HEK293 (cell line): ENCODE results near the gene CEACAM19.

Experiments used
- GLIS1 ChIP-seq: fragments of 450-650 bp; formaldehyde crosslinking; IDR thresholded peaks from 2 replicates; pipeline ENCODE4 v1.5.1; 2016; ENCODE audit warnings: missing biosample characterization, missing genetic modification characterization
- KLF16 ChIP-seq: fragments of 450-650 bp; formaldehyde crosslinking; IDR thresholded peaks from 2 replicates; pipeline ENCODE4 v1.5.1; 2017; ENCODE audit warnings: missing biosample characterization, missing genetic modification characterization
- MEIS1 ChIP-seq: sonication (generic); formaldehyde crosslinking; IDR thresholded peaks from 2 replicates; pipeline ENCODE4 v1.8.1; 2022; ENCODE audit warnings: missing genetic modification reagents, mild to moderate bottlenecking, borderline replicate concordance
- ZNF121 ChIP-seq: fragments of 450-650 bp; formaldehyde crosslinking; IDR thresholded peaks from 2 replicates; pipeline ENCODE4 v1.5.1; 2016; ENCODE audit warnings: missing biosample characterization, missing genetic modification characterization
- ZNF19 ChIP-seq: fragments of 450-650 bp; formaldehyde crosslinking; IDR thresholded peaks from 2 replicates; pipeline ENCODE4; 2016; ENCODE audit warnings: missing biosample characterization, missing genetic modification characterization, low read depth
- ZNF274 ChIP-seq, 2 experiments: fragments of 200-500 bp in 1 of 2; fragments of 450-650 bp in 1 of 2; sonication (Bioruptor generic) in 1 of 2; formaldehyde crosslinking in 1 of 2; IDR thresholded peaks; 2 replicates each; pipeline versions ENCODE4 v1.5.1 to v1.6.1; 2014 to 2016; ENCODE audit warnings: borderline replicate concordance in 1 of 2, inconsistent platforms in 1 of 2, low read length in 1 of 2, missing biosample characterization in 1 of 2, missing genetic modification characterization in 1 of 2
- ZNF292 ChIP-seq: fragments of 450-650 bp; formaldehyde crosslinking; IDR thresholded peaks from 2 replicates; pipeline ENCODE4 v1.5.1; 2016; ENCODE audit warnings: low read depth, missing biosample characterization, missing genetic modification characterization, borderline replicate concordance
- ZNF777 ChIP-seq: fragments of 450-650 bp; formaldehyde crosslinking; IDR thresholded peaks from 2 replicates; pipeline ENCODE4 v1.5.1; 2017; ENCODE audit warnings: missing biosample characterization, missing genetic modification characterization, borderline replicate concordance
- ZNF843 ChIP-seq: fragments of 450-650 bp; formaldehyde crosslinking; IDR thresholded peaks from 2 replicates; pipeline ENCODE4 v1.5.1; 2016; ENCODE audit warnings: missing biosample characterization, missing genetic modification characterization
- TF ChIP-seq, protein P1 (sequence below): fragments of 450-650 bp; formaldehyde crosslinking; IDR thresholded peaks from 2 replicates; pipeline ENCODE4 v1.5.1; 2016; ENCODE audit warnings: missing biosample characterization, missing genetic modification characterization, low read depth
- TF ChIP-seq, protein P2 (sequence below): fragments of 450-650 bp; formaldehyde crosslinking; IDR thresholded peaks from 2 replicates; pipeline ENCODE4 v1.5.1; 2016; ENCODE audit warnings: missing biosample characterization, missing genetic modification characterization
- TF ChIP-seq, protein P3 (sequence below): fragments of 450-650 bp; formaldehyde crosslinking; IDR thresholded peaks from 2 replicates; pipeline ENCODE4 v1.5.1; 2016; ENCODE audit warnings: missing biosample characterization, missing genetic modification characterization
- TF ChIP-seq, protein P4 (sequence below): fragments of 450-650 bp; formaldehyde crosslinking; IDR thresholded peaks from 2 replicates; pipeline ENCODE4 v1.5.1; 2016; ENCODE audit warnings: missing biosample characterization, missing genetic modification characterization

DNA sequence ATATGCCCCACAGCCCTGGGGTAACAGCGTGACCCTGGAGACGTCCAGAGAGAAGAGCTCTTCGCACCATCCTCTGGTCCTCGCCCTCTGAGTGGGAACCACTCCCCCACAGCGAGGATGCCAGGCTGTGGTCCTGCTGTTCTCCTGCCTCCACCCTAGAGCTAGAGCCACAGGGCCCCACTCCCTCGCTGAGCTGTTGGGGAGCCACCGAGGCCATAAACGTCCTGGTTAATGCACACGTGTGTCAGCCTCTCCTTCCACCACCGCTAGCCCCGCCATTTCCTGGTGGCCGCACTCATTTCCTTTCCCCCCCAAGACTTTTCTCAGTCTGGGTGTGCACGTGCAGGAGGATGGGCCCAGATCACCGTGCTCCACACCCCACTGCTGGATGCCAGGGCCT is 39.2 kb downstream of the CEACAM19 start:
- TF ChIP-seq, protein P1, sequence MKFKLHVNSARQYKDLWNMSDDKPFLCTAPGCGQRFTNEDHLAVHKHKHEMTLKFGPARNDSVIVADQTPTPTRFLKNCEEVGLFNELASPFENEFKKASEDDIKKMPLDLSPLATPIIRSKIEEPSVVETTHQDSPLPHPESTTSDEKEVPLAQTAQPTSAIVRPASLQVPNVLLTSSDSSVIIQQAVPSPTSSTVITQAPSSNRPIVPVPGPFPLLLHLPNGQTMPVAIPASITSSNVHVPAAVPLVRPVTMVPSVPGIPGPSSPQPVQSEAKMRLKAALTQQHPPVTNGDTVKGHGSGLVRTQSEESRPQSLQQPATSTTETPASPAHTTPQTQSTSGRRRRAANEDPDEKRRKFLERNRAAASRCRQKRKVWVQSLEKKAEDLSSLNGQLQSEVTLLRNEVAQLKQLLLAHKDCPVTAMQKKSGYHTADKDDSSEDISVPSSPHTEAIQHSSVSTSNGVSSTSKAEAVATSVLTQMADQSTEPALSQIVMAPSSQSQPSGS (tag by site-specific recombination): no peak
- TF ChIP-seq, protein P2, sequence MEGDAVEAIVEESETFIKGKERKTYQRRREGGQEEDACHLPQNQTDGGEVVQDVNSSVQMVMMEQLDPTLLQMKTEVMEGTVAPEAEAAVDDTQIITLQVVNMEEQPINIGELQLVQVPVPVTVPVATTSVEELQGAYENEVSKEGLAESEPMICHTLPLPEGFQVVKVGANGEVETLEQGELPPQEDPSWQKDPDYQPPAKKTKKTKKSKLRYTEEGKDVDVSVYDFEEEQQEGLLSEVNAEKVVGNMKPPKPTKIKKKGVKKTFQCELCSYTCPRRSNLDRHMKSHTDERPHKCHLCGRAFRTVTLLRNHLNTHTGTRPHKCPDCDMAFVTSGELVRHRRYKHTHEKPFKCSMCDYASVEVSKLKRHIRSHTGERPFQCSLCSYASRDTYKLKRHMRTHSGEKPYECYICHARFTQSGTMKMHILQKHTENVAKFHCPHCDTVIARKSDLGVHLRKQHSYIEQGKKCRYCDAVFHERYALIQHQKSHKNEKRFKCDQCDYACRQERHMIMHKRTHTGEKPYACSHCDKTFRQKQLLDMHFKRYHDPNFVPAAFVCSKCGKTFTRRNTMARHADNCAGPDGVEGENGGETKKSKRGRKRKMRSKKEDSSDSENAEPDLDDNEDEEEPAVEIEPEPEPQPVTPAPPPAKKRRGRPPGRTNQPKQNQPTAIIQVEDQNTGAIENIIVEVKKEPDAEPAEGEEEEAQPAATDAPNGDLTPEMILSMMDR (tag by site-specific recombination): no peak
- TF ChIP-seq ZNF777 (tag by site-specific recombination) (no peak), ZNF292 (tag by site-specific recombination) (no peak), ZNF274 (IDR thresholded peaks at IDR 0.05; ENCODE audit: low read length) (no peak), ZNF274 (tag by site-specific recombination; IDR thresholded peaks at IDR 0.05; ENCODE audit: borderline replicate concordance) (no peak), ZNF19 (no peak), KLF16 (tag by site-specific recombination) (no peak), ZNF121 (tag by site-specific recombination) (no peak), MEIS1 (no peak), GLIS1 (tag by site-specific recombination) (no peak), ZNF843 (no peak)
- TF ChIP-seq, protein P3, sequence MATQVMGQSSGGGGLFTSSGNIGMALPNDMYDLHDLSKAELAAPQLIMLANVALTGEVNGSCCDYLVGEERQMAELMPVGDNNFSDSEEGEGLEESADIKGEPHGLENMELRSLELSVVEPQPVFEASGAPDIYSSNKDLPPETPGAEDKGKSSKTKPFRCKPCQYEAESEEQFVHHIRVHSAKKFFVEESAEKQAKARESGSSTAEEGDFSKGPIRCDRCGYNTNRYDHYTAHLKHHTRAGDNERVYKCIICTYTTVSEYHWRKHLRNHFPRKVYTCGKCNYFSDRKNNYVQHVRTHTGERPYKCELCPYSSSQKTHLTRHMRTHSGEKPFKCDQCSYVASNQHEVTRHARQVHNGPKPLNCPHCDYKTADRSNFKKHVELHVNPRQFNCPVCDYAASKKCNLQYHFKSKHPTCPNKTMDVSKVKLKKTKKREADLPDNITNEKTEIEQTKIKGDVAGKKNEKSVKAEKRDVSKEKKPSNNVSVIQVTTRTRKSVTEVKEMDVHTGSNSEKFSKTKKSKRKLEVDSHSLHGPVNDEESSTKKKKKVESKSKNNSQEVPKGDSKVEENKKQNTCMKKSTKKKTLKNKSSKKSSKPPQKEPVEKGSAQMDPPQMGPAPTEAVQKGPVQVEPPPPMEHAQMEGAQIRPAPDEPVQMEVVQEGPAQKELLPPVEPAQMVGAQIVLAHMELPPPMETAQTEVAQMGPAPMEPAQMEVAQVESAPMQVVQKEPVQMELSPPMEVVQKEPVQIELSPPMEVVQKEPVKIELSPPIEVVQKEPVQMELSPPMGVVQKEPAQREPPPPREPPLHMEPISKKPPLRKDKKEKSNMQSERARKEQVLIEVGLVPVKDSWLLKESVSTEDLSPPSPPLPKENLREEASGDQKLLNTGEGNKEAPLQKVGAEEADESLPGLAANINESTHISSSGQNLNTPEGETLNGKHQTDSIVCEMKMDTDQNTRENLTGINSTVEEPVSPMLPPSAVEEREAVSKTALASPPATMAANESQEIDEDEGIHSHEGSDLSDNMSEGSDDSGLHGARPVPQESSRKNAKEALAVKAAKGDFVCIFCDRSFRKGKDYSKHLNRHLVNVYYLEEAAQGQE (tag by site-specific recombination): no peak
- TF ChIP-seq, protein P4, sequence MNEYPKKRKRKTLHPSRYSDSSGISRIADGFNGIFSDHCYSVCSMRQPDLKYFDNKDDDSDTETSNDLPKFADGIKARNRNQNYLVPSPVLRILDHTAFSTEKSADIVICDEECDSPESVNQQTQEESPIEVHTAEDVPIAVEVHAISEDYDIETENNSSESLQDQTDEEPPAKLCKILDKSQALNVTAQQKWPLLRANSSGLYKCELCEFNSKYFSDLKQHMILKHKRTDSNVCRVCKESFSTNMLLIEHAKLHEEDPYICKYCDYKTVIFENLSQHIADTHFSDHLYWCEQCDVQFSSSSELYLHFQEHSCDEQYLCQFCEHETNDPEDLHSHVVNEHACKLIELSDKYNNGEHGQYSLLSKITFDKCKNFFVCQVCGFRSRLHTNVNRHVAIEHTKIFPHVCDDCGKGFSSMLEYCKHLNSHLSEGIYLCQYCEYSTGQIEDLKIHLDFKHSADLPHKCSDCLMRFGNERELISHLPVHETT (tag by site-specific recombination): no peak
